DMS 273 (cell line): Measurements from ENCODE around the gene ITGB8.
"Not testable (repeated sequence)": the region's sequence is repeated elsewhere in the genome, so short reads cannot be mapped to it uniquely, and the experiment has no call there.

Source experiments
- DNase-seq: peaks from one replicate; lab custom pipeline; 2025; ENCODE audit not compliant: unreplicated experiment; lab: John Stamatoyannopoulos, UW

Gene ITGB8

DNA sequence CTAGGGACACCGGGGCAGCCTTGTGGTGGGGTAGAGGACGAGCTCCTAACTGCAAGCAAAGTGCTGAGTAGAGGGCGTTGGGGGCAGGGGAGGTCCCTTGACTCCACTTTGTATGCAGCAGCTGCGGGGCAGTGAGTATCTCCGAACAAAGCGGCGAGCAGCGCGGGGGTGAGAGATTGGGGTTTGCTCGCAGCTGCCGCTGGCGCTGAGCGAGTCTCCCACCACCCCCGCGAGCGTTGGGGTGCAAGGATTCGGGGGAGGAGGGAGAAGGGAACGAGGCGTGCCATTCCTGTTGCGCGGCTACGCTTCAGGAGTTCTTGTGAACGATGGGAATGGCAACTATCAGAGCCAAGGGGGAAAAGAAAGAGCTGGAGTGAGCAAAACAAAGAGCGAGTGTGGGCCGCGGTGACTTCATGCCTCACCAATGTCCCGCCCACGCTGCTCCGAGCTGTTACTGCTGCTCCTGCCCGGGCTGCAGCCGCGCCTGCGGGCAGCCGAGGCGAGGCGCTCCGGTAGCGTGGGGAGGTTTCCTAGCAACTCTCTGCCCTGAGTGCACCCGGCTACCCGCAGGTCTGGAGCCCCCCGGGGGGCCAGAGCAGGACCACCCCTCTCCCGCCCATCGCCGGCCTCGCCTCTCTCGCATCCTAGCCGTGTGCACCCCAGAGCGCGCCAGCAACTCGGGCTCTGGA lies at the start of gene ITGB8:
ITGB8 (plus strand) TSS at position 662 of the 689 bp plus-strand sequence. CDS start 907 bp downstream, outside the sequence.
- peak; percentile 88 for DNase-seq

- no peak for DNase-seq
Measured at GRCh38 chr7:20282959-20283358, 47.7 kb upstream of the ITGB8 start.

- DNase-seq = no peak
Measured at GRCh38 chr7:20283385-20283784, 47.3 kb upstream of the ITGB8 start.

GRCh38 chr7:20284003-20284770 lies 46.5 kb upstream of the ITGB8 start:
- no peak for DNase-seq

- no peak for DNase-seq
Measured at GRCh38 chr7:20284771-20285143, 45.9 kb upstream of the ITGB8 start.

DNA sequence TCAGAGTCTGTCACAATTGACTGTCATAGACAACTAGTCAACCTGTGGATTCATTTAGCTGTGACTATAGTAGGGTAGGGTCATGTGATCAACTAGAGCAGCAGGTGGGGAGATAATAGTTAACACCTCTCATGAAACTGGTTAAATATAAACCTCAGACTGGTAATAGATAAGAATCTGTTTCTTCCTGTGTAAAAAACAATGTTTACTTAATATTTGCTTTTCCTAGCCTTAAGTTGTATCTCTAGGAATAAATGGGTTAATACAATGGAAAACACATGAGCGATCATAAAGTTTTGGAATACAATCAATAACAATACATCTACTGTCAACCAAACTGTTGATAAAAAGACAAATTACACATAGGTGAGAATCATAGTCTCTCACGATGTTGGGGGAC lies 43.4 kb upstream of the ITGB8 start:
- DNase-seq = no peak

GRCh38 chr7:20288036-20288435 lies 42.7 kb upstream of the ITGB8 start:
- no peak for DNase-seq

- DNase-seq = no peak
Measured at GRCh38 chr7:20290505-20291111, 40.1 kb upstream of the ITGB8 start.

DNA sequence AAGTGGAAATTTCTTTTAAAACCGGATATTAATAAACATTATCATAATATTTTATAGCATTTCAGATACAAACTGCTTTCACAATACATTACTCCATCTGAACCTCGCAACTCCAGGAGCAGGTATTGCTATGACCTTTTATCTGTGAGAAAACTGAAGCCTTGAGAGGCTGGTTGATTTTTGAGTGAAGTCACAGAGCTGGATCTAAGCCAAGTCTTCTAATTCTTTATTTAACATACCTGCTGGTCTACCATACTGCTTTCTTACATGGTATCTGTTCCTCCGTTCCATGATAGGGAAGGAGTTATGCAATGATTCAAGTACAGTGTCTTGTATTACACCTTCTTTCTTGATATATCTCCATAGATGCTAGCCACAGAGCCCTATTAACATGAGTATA lies 37.4 kb upstream of the ITGB8 start:
- DNase-seq = no peak

DNA sequence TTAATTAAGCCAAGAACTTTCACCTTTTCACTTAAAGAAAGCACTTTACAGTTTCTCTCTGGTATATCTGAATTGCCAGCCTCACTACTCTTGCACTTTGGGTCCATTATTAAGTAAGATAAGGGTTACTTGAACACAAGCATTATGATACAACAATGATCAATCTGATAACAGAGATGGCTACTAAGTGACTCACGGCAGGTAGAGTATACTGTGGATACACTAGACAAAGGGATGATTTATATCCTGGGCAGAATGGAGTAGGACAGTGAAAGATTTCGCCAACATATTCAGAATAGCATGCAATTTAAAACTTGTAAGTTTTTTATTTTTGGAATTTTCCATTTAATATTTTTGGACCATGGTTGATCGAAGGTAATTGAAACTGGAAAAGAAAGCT lies 34.3 kb upstream of the ITGB8 start:
- DNase-seq = no peak

- DNase-seq = no peak
Measured at GRCh38 chr7:20296901-20297300, 33.8 kb upstream of the ITGB8 start.

DNA sequence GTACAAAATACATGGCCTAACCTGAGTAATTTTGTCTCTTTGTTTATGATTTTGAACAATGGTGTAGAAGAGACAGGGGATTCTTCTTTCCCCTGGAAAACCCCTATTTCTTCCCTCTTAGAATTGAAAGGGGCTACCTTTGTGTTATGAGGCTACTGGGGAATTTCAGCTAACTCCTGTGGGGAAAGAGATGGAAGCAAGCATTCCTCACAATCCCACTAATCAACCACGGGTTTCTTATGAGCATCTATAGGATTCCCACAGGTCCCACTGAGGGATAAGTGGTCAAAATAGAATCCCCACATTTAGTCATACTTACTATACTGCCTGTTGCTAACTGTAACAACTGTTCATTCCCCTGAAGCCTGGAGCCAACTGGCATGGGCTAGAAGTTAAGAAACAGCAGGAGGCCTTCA lies 32.2 kb upstream of the ITGB8 start:
- DNase-seq = no peak

GRCh38 chr7:20299145-20299544 lies 31.6 kb upstream of the ITGB8 start:
- no peak for DNase-seq

DNA sequence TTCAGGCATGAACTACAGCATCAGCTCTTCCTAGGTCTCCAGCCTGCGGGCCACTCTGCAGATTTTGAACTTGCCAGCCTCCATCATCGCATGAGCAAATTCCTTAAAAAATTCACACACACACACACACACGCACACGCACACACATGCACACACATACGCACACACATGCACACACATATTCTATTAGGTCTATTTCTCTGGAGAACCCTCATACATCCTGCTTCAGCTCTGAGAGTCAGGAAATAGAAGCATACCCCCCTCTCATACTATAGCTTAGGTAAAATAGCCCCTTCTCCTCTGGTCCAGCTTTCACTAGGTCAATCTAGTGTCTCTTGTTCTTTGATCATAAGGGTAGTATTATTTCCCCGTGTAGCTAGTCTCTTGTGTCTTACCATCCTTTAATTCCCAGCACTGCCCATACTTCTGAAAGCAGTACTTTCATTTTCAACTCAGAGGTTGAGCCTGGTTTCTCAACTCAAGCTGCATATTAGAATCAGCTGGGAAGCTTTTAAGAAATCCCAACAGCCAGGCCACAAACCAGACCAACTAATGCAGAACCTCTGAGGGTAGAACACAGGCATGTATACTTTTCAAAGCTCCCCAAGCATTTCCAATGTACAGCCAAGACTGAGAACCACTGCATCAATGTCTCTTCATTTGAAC lies 30.9 kb upstream of the ITGB8 start:
- no peak for DNase-seq

DNA sequence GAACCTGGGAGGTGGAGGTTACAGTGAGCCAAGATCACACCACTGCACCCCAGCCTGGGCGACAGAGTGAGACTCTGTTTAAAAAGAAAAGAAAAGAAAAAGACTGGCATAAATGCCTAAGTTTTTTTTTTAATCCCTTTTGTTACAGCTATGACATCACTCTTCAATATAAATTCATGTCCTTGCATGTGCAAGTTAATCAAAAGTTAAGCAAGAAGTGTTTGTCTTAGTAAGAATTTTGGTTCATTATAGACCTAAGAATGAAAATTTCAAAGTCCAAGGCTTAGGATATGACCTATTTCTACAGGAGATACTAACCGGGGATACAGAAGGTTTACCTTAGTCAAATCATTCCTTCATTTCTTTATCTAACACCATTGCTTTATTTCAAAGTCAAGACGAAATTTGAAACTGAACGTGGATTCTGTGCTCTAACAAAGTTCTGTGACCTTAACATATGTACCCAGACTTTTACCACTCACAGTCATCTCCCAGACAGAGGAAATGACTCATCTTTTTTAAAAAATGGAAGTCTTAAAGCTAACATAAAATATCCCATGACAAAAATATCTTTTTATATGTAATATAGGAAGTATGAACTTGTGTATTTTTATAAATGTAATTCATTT lies 29.3 kb upstream of the ITGB8 start:
- DNase-seq = no peak

- not testable (repeated sequence) for DNase-seq
Measured at GRCh38 chr7:20302300-20302699, 28.4 kb upstream of the ITGB8 start.

DNA sequence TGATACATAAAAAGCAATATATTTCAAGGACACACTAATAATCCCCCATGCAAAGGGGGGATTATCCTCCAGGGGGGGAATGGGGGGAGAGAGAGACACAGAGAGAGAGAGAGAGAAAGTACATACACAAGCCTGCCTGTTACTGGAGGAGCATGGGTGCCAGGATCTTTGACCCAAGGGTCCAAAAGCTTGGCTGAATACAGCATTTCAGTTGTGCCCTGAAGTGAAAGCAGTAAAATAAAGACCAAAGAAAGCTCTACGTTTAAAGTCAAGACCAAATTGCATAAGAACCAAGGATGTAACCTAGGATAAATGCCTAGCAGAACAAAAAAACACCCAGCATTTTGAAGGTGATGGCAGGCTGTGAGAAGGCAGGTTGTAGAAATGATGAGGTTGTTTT lies 27.8 kb upstream of the ITGB8 start:
- no peak for DNase-seq

DNA sequence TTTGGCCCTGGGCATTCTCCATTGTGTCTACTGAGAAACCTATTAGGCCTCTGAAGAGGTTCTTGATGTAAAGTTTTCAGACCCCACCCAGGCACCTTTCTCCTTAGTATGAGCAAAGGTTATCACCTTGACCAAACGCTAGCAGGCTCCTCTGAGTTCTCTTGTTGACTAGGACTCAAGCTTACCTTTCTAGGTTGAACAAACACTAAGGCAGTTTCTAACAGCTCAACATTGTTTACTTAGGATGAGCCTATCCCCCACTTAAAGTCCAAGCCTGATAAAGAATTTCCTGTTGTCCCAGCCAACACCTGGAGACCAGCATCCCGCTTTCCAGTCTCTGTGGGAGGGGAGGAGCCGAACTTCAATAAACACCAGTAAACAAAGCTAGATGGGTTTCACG lies 26.3 kb upstream of the ITGB8 start:
- no peak for DNase-seq

DNA sequence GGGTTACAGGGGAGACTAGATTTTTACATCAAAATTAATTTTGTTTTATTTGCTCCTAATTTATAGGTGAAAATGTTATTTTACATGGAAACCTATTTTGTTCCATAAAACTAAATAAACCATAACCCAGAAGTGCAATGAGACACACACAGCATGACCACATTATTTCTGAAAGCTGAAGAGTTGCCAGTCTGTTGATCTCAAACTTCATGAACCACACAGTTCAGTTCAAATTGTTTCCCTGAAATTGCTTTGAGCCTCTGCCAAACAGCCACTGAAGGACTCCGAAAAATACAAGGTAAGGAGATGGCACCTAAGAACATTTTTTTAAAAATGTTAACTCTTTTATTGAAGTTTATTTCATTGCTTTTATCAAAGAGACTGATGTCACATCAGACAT lies 25.0 kb upstream of the ITGB8 start:
- no peak for DNase-seq

- DNase-seq = no peak
Measured at GRCh38 chr7:20306180-20306946, 24.3 kb upstream of the ITGB8 start.
